Measurements from ENCODE around the gene JRKL. TPM values are rescaled to one million over a fixed set of nuclear protein-coding genes. Genes with fewer than 3 reads are reported as not detected.

Gene JRKL
- 6.8 TPM for total RNA-seq
- polyA plus RNA-seq (ENCODE audit: insufficient read depth in 1 of 8, insufficient read length in 8 of 8, low replicate concordance in 1 of 8): 10 to 100 TPM; 10.7 to 17.5 (median 13.0) TPM
- long read RNA-seq, donor 1, partial matches to known transcripts: 0 of 1 reads
- long read RNA-seq, donor 1, other reads (novel, unspliced or antisense): 0 of 1 reads
- long read RNA-seq, donor 2: 0 reads
- long read RNA-seq, donor 3: 0 reads
- long read RNA-seq, donor 4, partial matches to known transcripts: 0 of 2 reads
- long read RNA-seq, donor 4, other reads (novel, unspliced or antisense): 0 of 2 reads
- long read RNA-seq, donor 5, partial matches to known transcripts: 0 of 2 reads
- long read RNA-seq, donor 5, other reads (novel, unspliced or antisense): 0 of 2 reads
- long read RNA-seq, donor 6, partial matches to known transcripts: 0 of 2 reads
- long read RNA-seq, donor 6, other reads (novel, unspliced or antisense): 0 of 2 reads
- long read RNA-seq, donor 7, partial matches to known transcripts: 0 of 1 reads
- long read RNA-seq, donor 7, other reads (novel, unspliced or antisense): 0 of 1 reads
- long read RNA-seq, donor 8: 0 reads
- long read RNA-seq, donor 9, partial matches to known transcripts: 0 of 1 reads
- long read RNA-seq, donor 9, other reads (novel, unspliced or antisense): 0 of 1 reads
- long read RNA-seq, donor 10, partial matches to known transcripts: 0 of 1 reads
- long read RNA-seq, donor 10, other reads (novel, unspliced or antisense): 0 of 1 reads
- long read RNA-seq, donor 11: 0 reads

DNA sequence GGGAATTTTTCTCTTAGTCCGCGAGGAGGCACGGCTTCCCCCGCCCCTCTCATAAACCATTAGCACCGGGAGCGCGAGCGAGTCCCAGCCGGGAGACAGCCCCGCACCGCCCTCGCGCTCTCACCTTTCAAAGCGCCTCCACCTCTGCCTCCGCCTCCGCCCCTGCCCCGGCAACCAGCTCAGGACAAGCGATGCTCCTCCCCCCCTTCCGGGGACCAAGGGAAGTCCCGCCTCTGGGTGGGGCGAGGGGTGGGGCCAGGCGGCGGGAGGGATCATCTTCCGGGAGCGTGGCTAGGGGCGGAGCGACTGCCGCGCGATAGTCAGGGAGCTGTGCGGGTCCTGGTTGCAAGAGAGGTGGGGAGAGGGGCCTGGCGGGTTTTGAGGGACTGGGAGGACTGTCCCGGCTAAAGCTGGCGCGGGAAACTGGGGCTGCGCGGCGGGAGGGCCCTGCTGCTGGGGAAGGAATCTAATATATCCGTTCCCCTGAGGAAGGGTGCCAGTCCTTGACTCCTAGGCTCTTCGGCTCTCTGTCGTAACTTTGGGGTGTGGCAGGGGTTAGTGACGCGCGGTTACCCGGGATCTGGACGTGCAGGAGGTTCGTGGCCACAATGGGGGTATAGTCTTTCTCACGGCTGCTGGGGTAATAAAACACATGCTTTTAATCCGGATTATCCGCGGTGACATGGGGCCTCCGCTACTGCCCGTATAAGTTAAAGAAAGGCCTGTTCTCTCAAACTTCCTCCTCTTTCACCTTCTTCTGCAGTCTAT, at the start of gene JRKL, which contains the start of gene CCDC82:
Gene JRKL, plus strand, starts transcription at position 294 of the 768 bp plus-strand sequence. CDS start 637 bp downstream, outside the sequence.
Gene CCDC82, minus strand, starts transcription at position 193 of the 768 bp plus-strand sequence. CDS start 5,165 bp downstream, outside the sequence.
- peak; percentile 98 for DNase-seq
- H3K36me3 ChIP-seq (ENCODE audit: control insufficient read depth, insufficient read depth, low read length): no peaks in the 10 kb centered on the region
- WGBS (ENCODE audit: insufficient coverage): 2% methylated on average over 30 of the region's 53 CpGs
- peak within 1 kb of the TSS; percentile 96 for H3K27ac ChIP-seq (ENCODE audit: low read length)
- peak within 1 kb of the TSS; percentile 97 for H3K4me3 ChIP-seq (ENCODE audit: low read length)
- H3K4me1 ChIP-seq (ENCODE audit: control insufficient read depth, insufficient read depth, low read length): peaks cover 4% of the 10 kb centered on the region
- peaks cover 7% of the 10 kb centered on the region for H3K9me3 ChIP-seq (replicated peaks; ENCODE audit: control insufficient read depth, low read depth, low read length)
- no peaks in the 10 kb centered on the region for H3K27me3 ChIP-seq (ENCODE audit: control insufficient read depth, insufficient read depth, low read length)

DNA sequence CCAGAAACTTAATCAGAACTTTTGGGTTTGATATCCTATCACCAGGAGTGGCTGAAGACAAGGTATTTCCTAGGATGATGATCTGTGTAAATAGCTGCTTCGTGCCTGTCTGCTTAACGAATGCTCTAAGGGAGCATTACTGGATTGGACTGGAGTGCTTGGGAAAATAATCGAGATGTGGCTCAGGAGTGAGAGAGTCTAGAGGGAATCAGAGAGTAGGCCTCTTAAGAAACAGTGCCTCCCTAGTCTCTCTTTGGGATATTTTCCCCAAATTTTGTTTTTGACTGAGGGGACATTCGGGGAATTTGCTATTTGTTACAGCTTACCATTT, 49.3 kb upstream of the JRKL start:
- peaks cover 31% of the 10 kb centered on the region for H3K4me1 ChIP-seq (ENCODE audit: control insufficient read depth, insufficient read depth, low read length)
- WGBS (ENCODE audit: insufficient coverage): 81% methylated on average over 3 of the region's 4 CpGs
- DNase-seq: no peak

DNA sequence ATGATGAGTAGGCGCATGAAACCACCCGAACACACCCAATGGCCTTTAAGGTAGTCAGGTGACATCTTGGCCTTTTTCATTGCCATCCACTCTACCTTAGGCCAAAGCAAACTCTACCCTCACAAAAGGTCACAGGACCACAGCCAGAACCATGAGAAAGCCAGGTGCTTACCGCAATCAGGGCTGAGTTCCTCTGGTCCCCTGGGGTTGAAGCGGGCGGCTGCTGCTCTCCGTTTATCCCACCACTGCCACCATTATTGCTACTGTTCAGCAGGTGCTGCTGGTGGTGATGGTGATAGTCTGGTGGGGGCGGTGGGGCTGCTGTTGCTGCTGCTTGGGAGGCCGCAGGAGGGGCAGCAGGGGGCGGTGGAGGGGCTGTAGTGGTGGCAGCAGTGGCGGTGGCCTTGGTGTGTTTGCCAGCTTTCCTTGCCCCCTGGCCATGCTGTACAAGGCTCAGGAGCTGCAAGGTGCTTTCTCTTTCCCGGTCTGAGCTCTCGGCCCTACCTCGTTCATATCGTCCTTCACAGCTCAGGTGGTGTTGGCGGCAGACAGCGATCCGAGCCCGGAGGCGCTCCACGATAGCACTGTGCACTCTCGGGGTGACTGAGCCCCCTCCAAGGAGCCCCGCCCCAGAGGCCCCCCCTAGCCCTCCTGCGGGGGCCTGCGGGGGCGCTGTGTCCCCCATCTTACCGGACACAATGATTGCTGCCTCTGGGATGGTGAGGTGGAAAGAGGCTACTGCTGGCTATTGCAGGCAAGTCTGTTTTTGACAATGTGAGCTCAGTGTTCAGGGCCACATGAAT, 48.4 kb upstream of the JRKL start:
- WGBS (ENCODE audit: insufficient coverage): 67% methylated on average over 9 of the region's 26 CpGs
- Histone ChIP-seq H3K27ac (ENCODE audit: low read length) (peak overlapping the region; percentile 77), H3K36me3 (ENCODE audit: control insufficient read depth, insufficient read depth, low read length) (peaks cover 2% of the 10 kb centered on the region), H3K4me3 (ENCODE audit: low read length) (peak overlapping the region; percentile 68), H3K27me3 (ENCODE audit: control insufficient read depth, insufficient read depth, low read length) (no peaks in the 10 kb centered on the region), H3K4me1 (ENCODE audit: control insufficient read depth, insufficient read depth, low read length) (peaks cover 31% of the 10 kb centered on the region), H3K9me3 (replicated peaks; ENCODE audit: control insufficient read depth, low read depth, low read length) (no peaks in the 10 kb centered on the region)
- DNase-seq: peak; percentile 67

More for the DNA sequence above, 49.3 kb upstream of the JRKL start:
- H3K9me3 ChIP-seq (replicated peaks; ENCODE audit: control insufficient read depth, low read depth, low read length): no peaks in the 10 kb centered on the region
- peaks cover 2% of the 10 kb centered on the region for H3K36me3 ChIP-seq (ENCODE audit: control insufficient read depth, insufficient read depth, low read length)
- no peaks in the 10 kb centered on the region for H3K27me3 ChIP-seq (ENCODE audit: control insufficient read depth, insufficient read depth, low read length)
- peak overlapping the region; percentile 14 for H3K4me3 ChIP-seq (ENCODE audit: low read length)
- H3K27ac ChIP-seq (ENCODE audit: low read length): peak overlapping the region; percentile 77

DNA sequence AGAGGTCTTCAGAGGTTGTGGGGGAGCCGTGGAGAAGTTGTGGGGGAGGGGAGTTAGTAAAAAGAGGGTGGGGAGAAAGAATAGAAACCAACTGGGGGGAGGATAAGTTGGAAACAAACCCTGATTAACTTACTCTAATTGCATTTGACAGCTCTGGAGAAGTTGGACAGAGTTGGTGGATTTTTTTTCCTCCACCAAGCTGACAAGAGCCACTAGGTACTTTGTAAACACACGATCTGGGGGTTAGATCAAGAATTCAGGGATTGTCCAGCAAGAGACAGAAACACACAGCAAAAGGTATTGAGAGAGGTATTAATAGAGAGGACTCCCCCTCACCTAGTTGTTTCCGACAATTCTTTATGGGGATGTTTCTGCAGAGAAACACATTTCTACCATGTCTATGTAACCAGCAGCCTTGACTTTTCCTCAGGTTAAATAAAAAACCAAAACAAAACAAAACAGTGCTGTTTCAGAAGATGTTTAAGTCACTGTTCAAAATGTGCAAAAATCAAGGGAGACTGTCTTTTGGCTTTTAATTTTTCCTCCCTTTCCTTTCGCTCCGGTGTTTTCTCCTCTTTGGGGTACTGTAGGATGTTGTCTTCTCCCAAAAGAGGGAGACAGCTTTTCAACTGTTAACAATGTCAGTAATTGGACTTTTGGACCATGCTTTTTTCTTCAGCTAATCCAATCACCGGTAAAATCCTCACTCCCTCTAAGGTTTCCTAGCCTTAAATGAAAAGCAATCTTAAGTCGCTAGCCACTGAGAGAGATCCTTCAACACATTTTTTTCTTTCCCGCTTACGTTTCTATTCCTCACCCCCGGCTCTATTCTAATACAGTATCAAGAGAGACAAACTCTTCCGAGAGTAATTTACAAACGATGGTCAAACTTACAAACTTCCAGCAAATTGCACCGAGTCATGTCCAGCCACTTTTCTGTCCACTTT, 47.5 kb upstream of the JRKL start:
- Histone ChIP-seq H3K36me3 (ENCODE audit: control insufficient read depth, insufficient read depth, low read length) (peaks cover 2% of the 10 kb centered on the region), H3K4me3 (ENCODE audit: low read length) (peak overlapping the region; percentile 68), H3K27ac (ENCODE audit: low read length) (peak overlapping the region; percentile 87), H3K4me1 (ENCODE audit: control insufficient read depth, insufficient read depth, low read length) (peaks cover 31% of the 10 kb centered on the region), H3K9me3 (replicated peaks; ENCODE audit: control insufficient read depth, low read depth, low read length) (no peaks in the 10 kb centered on the region), H3K27me3 (ENCODE audit: control insufficient read depth, insufficient read depth, low read length) (no peaks in the 10 kb centered on the region)
- no peak for DNase-seq
- 0% methylated on average over 7 of the region's 13 CpGs for WGBS (ENCODE audit: insufficient coverage)

DNA sequence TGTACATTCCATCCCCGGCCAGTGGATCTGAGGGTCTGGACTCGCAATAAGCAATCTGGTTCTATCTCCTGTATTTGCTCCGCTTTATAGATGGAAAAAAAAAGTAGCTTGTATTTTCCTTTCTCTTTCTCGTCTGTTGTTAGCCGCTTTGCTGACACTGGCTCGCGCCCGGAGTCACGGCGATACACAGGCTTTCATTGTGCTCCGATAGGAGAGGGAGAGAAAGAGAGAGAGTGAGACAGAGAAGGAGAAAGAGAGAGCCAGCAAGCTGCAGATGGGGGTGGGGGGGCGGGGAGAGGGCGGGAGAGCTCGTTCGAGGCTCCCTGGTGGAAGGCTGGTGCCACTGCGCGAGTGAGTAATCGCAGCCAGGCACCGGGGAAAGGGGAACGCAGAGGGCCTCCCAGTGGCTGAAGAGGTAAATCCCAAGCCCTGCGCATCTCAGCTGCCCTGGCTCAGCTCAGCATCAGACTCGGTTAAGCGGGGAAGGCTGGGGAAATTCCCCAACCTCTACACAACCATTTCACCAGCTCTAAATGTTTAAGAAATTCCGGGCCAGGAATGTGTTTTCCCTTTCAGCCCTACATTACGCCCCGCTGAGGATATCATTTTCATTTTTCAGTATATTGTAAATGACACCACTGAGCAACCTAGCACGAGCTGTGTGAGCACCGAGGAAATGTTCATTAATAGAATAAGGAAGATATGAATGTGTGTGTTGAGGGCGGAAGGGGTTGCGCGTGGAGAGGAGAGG, 46.7 kb upstream of the JRKL start, which contains the start of gene MAML2:
Gene MAML2, minus strand, starts transcription at position 235 of the 751 bp plus-strand sequence. CDS start 1,300 bp downstream, outside the sequence.
- Histone ChIP-seq H3K36me3 (ENCODE audit: control insufficient read depth, insufficient read depth, low read length) (peaks cover 2% of the 10 kb centered on the region), H3K4me1 (ENCODE audit: control insufficient read depth, insufficient read depth, low read length) (peaks cover 31% of the 10 kb centered on the region), H3K9me3 (replicated peaks; ENCODE audit: control insufficient read depth, low read depth, low read length) (no peaks in the 10 kb centered on the region), H3K27me3 (ENCODE audit: control insufficient read depth, insufficient read depth, low read length) (no peaks in the 10 kb centered on the region), H3K4me3 (ENCODE audit: low read length) (peak within 1 kb of the TSS; percentile 68), H3K27ac (ENCODE audit: low read length) (peak within 1 kb of the TSS; percentile 87)
- peak; percentile 97 for DNase-seq
- WGBS (ENCODE audit: insufficient coverage): 9% methylated on average over 13 of the region's 31 CpGs

DNA sequence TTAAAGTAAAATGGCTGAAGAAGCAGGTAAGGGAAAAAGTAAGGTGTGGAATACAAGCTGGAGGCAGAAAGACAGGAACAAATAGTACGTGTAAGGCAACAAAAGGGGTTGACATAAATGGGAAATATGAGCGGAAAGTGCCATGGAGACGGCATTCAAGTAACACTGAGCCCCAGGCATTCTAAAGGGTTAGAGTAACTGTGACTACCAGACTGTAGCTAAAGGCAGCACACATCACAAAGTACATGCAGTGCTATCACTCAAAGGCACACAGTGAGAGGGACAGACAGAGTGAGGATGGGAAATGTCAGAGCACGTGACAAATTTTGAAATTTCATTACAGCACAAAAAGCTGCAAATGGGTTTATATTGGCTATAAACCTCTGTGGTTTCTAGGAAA, 33.0 kb upstream of the JRKL start:
- 78% methylated on average over 1 of the region's 4 CpGs for WGBS (ENCODE audit: insufficient coverage)
- peaks cover 9% of the 10 kb centered on the region for H3K36me3 ChIP-seq (ENCODE audit: control insufficient read depth, insufficient read depth, low read length)
- H3K27ac ChIP-seq (ENCODE audit: low read length): no peak overlapping the region

DNA sequence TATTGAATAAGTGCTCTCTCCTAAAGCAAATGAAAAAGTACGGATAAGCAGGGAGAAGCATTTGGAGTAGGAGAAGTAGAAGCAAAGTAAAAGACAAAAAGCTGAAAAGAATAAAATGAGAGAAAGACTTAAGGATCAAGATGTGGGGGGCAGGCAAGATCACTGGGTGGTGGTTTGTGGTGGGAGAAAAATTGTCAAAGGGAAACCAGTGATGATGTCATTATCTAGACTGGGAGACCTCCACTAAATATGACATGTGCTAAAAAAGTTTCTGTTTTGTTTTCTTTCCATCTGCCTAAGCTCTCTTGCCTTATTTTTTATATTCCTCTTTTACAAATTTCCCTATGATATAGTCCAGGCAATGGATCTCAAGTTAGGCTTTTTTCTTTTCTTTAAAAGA, 32.0 kb upstream of the JRKL start:
- 80% methylated on average over 1 of the region's 1 CpG for WGBS (ENCODE audit: insufficient coverage)
- H3K4me3 ChIP-seq (ENCODE audit: low read length): no peak overlapping the region
- peaks cover 11% of the 10 kb centered on the region for H3K36me3 ChIP-seq (ENCODE audit: control insufficient read depth, insufficient read depth, low read length)
- no peaks in the 10 kb centered on the region for H3K27me3 ChIP-seq (ENCODE audit: control insufficient read depth, insufficient read depth, low read length)
- no peaks in the 10 kb centered on the region for H3K4me1 ChIP-seq (ENCODE audit: control insufficient read depth, insufficient read depth, low read length)
- DNase-seq: no peak
- no peaks in the 10 kb centered on the region for H3K9me3 ChIP-seq (replicated peaks; ENCODE audit: control insufficient read depth, low read depth, low read length)
- H3K27ac ChIP-seq (ENCODE audit: low read length): no peak overlapping the region

More for the DNA sequence above, 33.0 kb upstream of the JRKL start:
- no peak for DNase-seq
- H3K4me3 ChIP-seq (ENCODE audit: low read length): no peak overlapping the region
- no peaks in the 10 kb centered on the region for H3K4me1 ChIP-seq (ENCODE audit: control insufficient read depth, insufficient read depth, low read length)
- H3K27me3 ChIP-seq (ENCODE audit: control insufficient read depth, insufficient read depth, low read length): no peaks in the 10 kb centered on the region
- no peaks in the 10 kb centered on the region for H3K9me3 ChIP-seq (replicated peaks; ENCODE audit: control insufficient read depth, low read depth, low read length)

DNA sequence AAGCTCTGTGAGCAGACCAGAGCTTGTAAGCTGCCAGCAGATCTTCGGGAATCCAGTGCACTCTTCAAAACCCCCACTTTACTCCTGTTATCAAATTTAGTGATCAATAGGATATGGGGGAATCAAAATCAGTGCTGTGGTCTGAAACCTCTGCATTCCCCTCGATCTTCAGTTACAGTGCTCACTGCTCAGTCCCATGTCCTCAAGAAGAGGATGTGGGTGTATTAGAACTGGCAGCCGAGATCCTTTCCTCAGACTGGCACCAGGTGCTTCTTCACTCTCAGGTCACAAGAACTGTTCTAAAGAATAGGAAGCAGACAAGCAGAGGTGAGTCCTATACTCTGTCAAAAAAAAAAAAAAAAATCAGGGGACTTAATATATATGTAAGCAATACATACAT, 31.5 kb upstream of the JRKL start:
- Histone ChIP-seq H3K27ac (ENCODE audit: low read length) (no peak overlapping the region), H3K36me3 (ENCODE audit: control insufficient read depth, insufficient read depth, low read length) (peaks cover 11% of the 10 kb centered on the region), H3K4me1 (ENCODE audit: control insufficient read depth, insufficient read depth, low read length) (no peaks in the 10 kb centered on the region), H3K27me3 (ENCODE audit: control insufficient read depth, insufficient read depth, low read length) (no peaks in the 10 kb centered on the region), H3K9me3 (replicated peaks; ENCODE audit: control insufficient read depth, low read depth, low read length) (no peaks in the 10 kb centered on the region), H3K4me3 (ENCODE audit: low read length) (no peak overlapping the region)
- DNase-seq: no peak
- WGBS (ENCODE audit: insufficient coverage): no CpG with 5 or more reads among the region's 3 CpGs
